HG03103 (cell line): ENCODE data around the gene ACYP2.

Experiments
- ATAC-seq: cut with Tn5 transposase; IDR thresholded peaks from one replicate; pipeline ENCODE4 v1.9.1; 2021; ENCODE audit warnings: low read depth; ENCODE audit not compliant: unreplicated experiment

Gene ACYP2

GRCh38 chr2:54350426-54350825 is 235.0 kb downstream of the ACYP2 start:
- no peak for ATAC-seq

GRCh38 chr2:54353216-54353615 is 237.8 kb downstream of the ACYP2 start:
- ATAC-seq = no peak
